H1 (cell line): Measurements from ENCODE around the gene COL6A2. TPM values are rescaled to one million over a fixed set of nuclear protein-coding genes. Genes with fewer than 3 reads are reported as not detected.

Source experiments
- CTCF ChIA-PET: fragments of 300-600 bp; sonication (Branson Sonifier 250); formaldehyde crosslinking; loops from one replicate; lab custom pipeline; 2021; ENCODE audit not compliant: partially characterized antibody; lab: Charles Lee
- POLR2A ChIA-PET: fragments of 300-600 bp; sonication (Branson Sonifier 250); formaldehyde crosslinking; loops from one replicate; lab custom pipeline; 2021; ENCODE audit warnings: inconsistent platforms; ENCODE audit not compliant: partially characterized antibody; lab: Charles Lee
- DNase-seq, 2 experiments: peaks; one replicate each; pipeline versions ENCODE4 v3.0.0 to v3.0.0-alpha.2; 2010 to 2022; ENCODE audit warnings: low spot score in 2 of 2, low read depth in 1 of 2, mixed read lengths in 1 of 2
- FAIRE-seq: peaks from 2 replicates; lab custom pipeline; 2011; peaks lifted over from hg19 to GRCh38; lab: Jason Lieb, UNC
- H2AFZ ChIP-seq: 2 replicates; pipeline ENCODE4 v1.8.1; 2012; ENCODE audit warnings: low read length, inconsistent platforms
- H2AK5ac ChIP-seq: 2 replicates; pipeline ENCODE4 v1.6.1; 2013; ENCODE audit warnings: low read depth, low read length
- H2BK120ac ChIP-seq: replicated peaks from 2 replicates; pipeline ENCODE3; 2013; ENCODE audit warnings: low read depth, low read length, inconsistent platforms
- H2BK12ac ChIP-seq: 2 replicates; pipeline ENCODE4 v1.6.1; 2013; ENCODE audit warnings: low read depth, low read length
- H2BK15ac ChIP-seq: 2 replicates; pipeline ENCODE4 v1.6.1; 2013; ENCODE audit warnings: low read length
- H2BK20ac ChIP-seq: 2 replicates; pipeline ENCODE4 v1.6.1; 2013; ENCODE audit warnings: low read length
- H2BK5ac ChIP-seq: 2 replicates; pipeline ENCODE4 v1.6.1; 2013; ENCODE audit warnings: low read depth, low read length
- H3K14ac ChIP-seq: 2 replicates; pipeline ENCODE4 v1.6.1; 2013; ENCODE audit warnings: inconsistent platforms; ENCODE audit not compliant: insufficient read length
- H3K18ac ChIP-seq: 2 replicates; pipeline ENCODE4 v1.6.1; 2013; ENCODE audit warnings: low read length; ENCODE audit errors: extremely low read depth
- H3K23ac ChIP-seq: 2 replicates; pipeline ENCODE4 v1.6.1; 2013; ENCODE audit warnings: inconsistent platforms; ENCODE audit not compliant: insufficient read length
- H3K23me2 ChIP-seq: 2 replicates; pipeline ENCODE4 v1.6.1; 2013; ENCODE audit warnings: low read depth, low read length
- H3K27ac ChIP-seq: 2 replicates; pipeline ENCODE4 v1.6.1; 2011; ENCODE audit warnings: low read depth, low read length, inconsistent platforms
- H3K27me3 ChIP-seq, 4 experiments: replicated peaks in 1 of 4; 1 replicate in 1 of 4; 2 replicates in 3 of 4; pipeline versions ENCODE4 v1.6.1 to v1.8.1; 2011 to 2013; ENCODE audit warnings: low read length in 3 of 4, mild to moderate bottlenecking in 3 of 4, inconsistent platforms in 2 of 4, mixed read lengths in 2 of 4, moderate library complexity in 1 of 4; ENCODE audit not compliant: control insufficient read depth in 3 of 4, insufficient read depth in 3 of 4; ENCODE audit errors: extremely low read depth in 1 of 4
- H3K36me3 ChIP-seq, 4 experiments: 2 replicates each; pipeline versions ENCODE4 v1.6.1 to v1.8.1; 2011 to 2013; ENCODE audit warnings: mild to moderate bottlenecking in 4 of 4, low read length in 3 of 4, moderate library complexity in 2 of 4, control low read depth in 1 of 4, inconsistent platforms in 1 of 4; ENCODE audit not compliant: insufficient read depth in 4 of 4, control insufficient read depth in 2 of 4
- H3K4ac ChIP-seq: replicated peaks from 2 replicates; pipeline ENCODE3; 2013; ENCODE audit warnings: low read length, low read depth, mixed read lengths, inconsistent platforms; ENCODE audit not compliant: insufficient read length
- H3K4me1 ChIP-seq, 4 experiments: replicated peaks in 1 of 4; 1 replicate in 1 of 4; 2 replicates in 3 of 4; pipeline versions ENCODE4 v1.6.1 to v1.8.1; 2011 to 2013; ENCODE audit warnings: low read length in 3 of 4, inconsistent platforms in 2 of 4, mixed read lengths in 1 of 4; ENCODE audit not compliant: insufficient read depth in 4 of 4, control insufficient read depth in 3 of 4
- H3K4me2 ChIP-seq, 2 experiments: 2 replicates each; pipeline versions ENCODE4 v1.6.1 to v1.8.1; 2011 to 2013; ENCODE audit warnings: low read depth in 2 of 2, low read length in 2 of 2, control low read depth in 1 of 2, inconsistent platforms in 1 of 2, mild to moderate bottlenecking in 1 of 2; ENCODE audit not compliant: insufficient read depth in 1 of 2
- H3K4me3 ChIP-seq, 4 experiments: fragments of 200-600, 300-600 bp in 1 of 4; sonication (generic), shearing (Covaris generic), sonication (Bioruptor Twin) in 1 of 4; 2 replicates each; pipeline versions ENCODE4 v1.5.1 to v1.8.1; 2011 to 2016; ENCODE audit warnings: low read length in 4 of 4, low read depth in 3 of 4, control low read depth in 2 of 4, inconsistent platforms in 2 of 4, mild to moderate bottlenecking in 2 of 4, mixed read lengths in 1 of 4, moderate library complexity in 1 of 4; ENCODE audit not compliant: insufficient read depth in 2 of 4; ENCODE audit errors: extremely low read depth in 1 of 4
- H3K56ac ChIP-seq: replicated peaks from 2 replicates; pipeline ENCODE3; 2013; ENCODE audit warnings: low read depth, mild to moderate bottlenecking, mixed read lengths, low read length, inconsistent platforms; ENCODE audit not compliant: insufficient read length
- H3K79me1 ChIP-seq: 2 replicates; pipeline ENCODE4 v1.6.1; 2013; ENCODE audit warnings: low read depth, low read length, control low read depth
- H3K79me2 ChIP-seq, 2 experiments: 2 replicates each; pipeline versions ENCODE4 v1.6.1 to v1.8.1; 2012 to 2013; ENCODE audit warnings: low read length in 2 of 2, mild to moderate bottlenecking in 2 of 2, inconsistent platforms in 1 of 2; ENCODE audit not compliant: insufficient read depth in 2 of 2, control insufficient read depth in 1 of 2
- H3K9ac ChIP-seq, 4 experiments: replicated peaks in 1 of 4; 1 replicate in 1 of 4; 2 replicates in 3 of 4; pipeline versions ENCODE4 v1.6.1 to v1.8.1; 2011 to 2013; ENCODE audit warnings: low read depth in 3 of 4, low read length in 3 of 4, control low read depth in 2 of 4, mild to moderate bottlenecking in 2 of 4, moderate library complexity in 2 of 4, inconsistent platforms in 1 of 4; ENCODE audit errors: extremely low read depth in 1 of 4
- H3K9me3 ChIP-seq, 2 experiments: 2 replicates each; pipeline versions ENCODE4 v1.6.1 to v1.8.1; 2012 to 2013; ENCODE audit warnings: mild to moderate bottlenecking in 2 of 2, moderate library complexity in 2 of 2, control low read depth in 1 of 2, inconsistent platforms in 1 of 2, low read depth in 1 of 2, low read length in 1 of 2, mixed read lengths in 1 of 2; ENCODE audit not compliant: insufficient read depth in 2 of 2
- H4K20me1 ChIP-seq, 2 experiments: replicated peaks in 1 of 2; 2 replicates each; pipeline versions ENCODE3 to v1.8.1; 2011 to 2013; ENCODE audit warnings: inconsistent platforms in 2 of 2, low read length in 2 of 2, mild to moderate bottlenecking in 1 of 2; ENCODE audit not compliant: insufficient read depth in 2 of 2, control insufficient read depth in 1 of 2
- H4K5ac ChIP-seq: 2 replicates; pipeline ENCODE4 v1.6.1; 2013; ENCODE audit warnings: low read length, low read depth, mixed read lengths, inconsistent platforms; ENCODE audit not compliant: insufficient read length
- H4K8ac ChIP-seq: 2 replicates; pipeline ENCODE4 v1.8.0; 2013; ENCODE audit warnings: mild to moderate bottlenecking, moderate library complexity, low read length, inconsistent platforms; ENCODE audit not compliant: insufficient read depth; ENCODE audit errors: extremely low read depth
- H4K91ac ChIP-seq: replicated peaks from 2 replicates; pipeline ENCODE3; 2013; ENCODE audit warnings: low read length, mixed read lengths, inconsistent platforms; ENCODE audit not compliant: insufficient read length
- BCL11A ChIP-seq, 2 experiments: IDR thresholded peaks; one replicate each; pipeline ENCODE4 v1.6.1; 2011; ENCODE audit warnings: low read depth in 2 of 2, low read length in 2 of 2, mild to moderate bottlenecking in 2 of 2
- CEBPB ChIP-seq: IDR thresholded peaks from 2 replicates; pipeline ENCODE4 v1.6.1; 2012; ENCODE audit warnings: low read depth, low read length
- HDAC6 ChIP-seq: IDR thresholded peaks from one replicate; pipeline ENCODE4 v1.7.1; 2012; ENCODE audit warnings: low read depth, mild to moderate bottlenecking, inconsistent platforms, low read length, moderate library complexity
- JUN ChIP-seq: IDR thresholded peaks from 2 replicates; pipeline ENCODE4 v1.6.1; 2011; ENCODE audit warnings: low read depth, mild to moderate bottlenecking, improper control_type of control experiment, low read length
- KDM5A ChIP-seq: fragments of 200-600 bp; IDR thresholded peaks from 2 replicates; pipeline ENCODE4 v1.7.1; 2012; ENCODE audit warnings: mild to moderate bottlenecking, low read length, inconsistent platforms, mixed read lengths
- NANOG ChIP-seq: IDR thresholded peaks from 2 replicates; pipeline ENCODE4 v1.6.1; 2011; ENCODE audit warnings: low read length, low read depth, mild to moderate bottlenecking, inconsistent platforms; ENCODE audit not compliant: insufficient read depth, poor library complexity, severe bottlenecking
- RNF2 ChIP-seq: fragments of 200-900, 300-1000 bp; sonication (generic); IDR thresholded peaks from 2 replicates; pipeline ENCODE4 v1.7.1; 2016; ENCODE audit warnings: borderline replicate concordance, low read depth, mild to moderate bottlenecking, antibody characterized with exemption, low read length; ENCODE audit not compliant: poor library complexity, severe bottlenecking; ENCODE audit errors: missing control alignments
- RXRA ChIP-seq: IDR thresholded peaks from 2 replicates; pipeline ENCODE4 v1.6.1; 2011; ENCODE audit warnings: low read depth, mild to moderate bottlenecking, low read length, moderate library complexity; ENCODE audit not compliant: insufficient read depth
- SIN3A ChIP-seq, 2 experiments: IDR thresholded peaks in 1 of 2; conservative IDR thresholded peaks in 1 of 2; 2 replicates each; pipeline ENCODE4 v1.6.1; 2011 to 2012; ENCODE audit warnings: low read length in 2 of 2, improper control_type of control experiment in 1 of 2, low read depth in 1 of 2, mild to moderate bottlenecking in 1 of 2
- SP4 ChIP-seq: IDR thresholded peaks from 2 replicates; pipeline ENCODE4 v1.6.1; 2012; ENCODE audit warnings: low read length, inconsistent platforms
- TAF1 ChIP-seq: IDR thresholded peaks from 2 replicates; pipeline ENCODE4 v1.6.1; 2011; ENCODE audit warnings: mild to moderate bottlenecking, low read depth, low read length
- TCF12 ChIP-seq: IDR thresholded peaks from 2 replicates; pipeline ENCODE4 v1.6.1; 2011; ENCODE audit warnings: low read depth, mild to moderate bottlenecking, low read length
- WGBS, 2 experiments: shearing (Covaris generic) in 1 of 2; methylation state at CpG; one replicate each; pipeline versions ENCODE4 v1.1.6 to v1.1.7; 2013 to 2015; ENCODE audit warnings: low lambda C conversion rate in 2 of 2, mixed read lengths in 2 of 2, inconsistent platforms in 1 of 2, low coverage in 1 of 2, missing lambda C conversion rate in 1 of 2; ENCODE audit not compliant: insufficient replicate concordance in 2 of 2, insufficient coverage in 1 of 2, insufficient read length in 1 of 2; ENCODE audit errors: extremely low coverage in 1 of 2, missing lambda C conversion rate in 1 of 2; 5-methylcytosine and 5-hydroxymethylcytosine counted together
- polyA plus RNA-seq, 7 experiments: library from polyadenylated mRNA; depleted of rRNA in 3 of 7; stranded (reverse) in 5 of 7; unstranded in 2 of 7; fragments of >200 nt in 5 of 7; fragments of 200-250 nt in 2 of 7; gene quantifications; 1 replicate in 5 of 7; 2 replicates in 1 of 7; 4 replicates in 1 of 7; pipeline versions ENCODE4 v1.2.1 to v1.2.3, GENCODE V29; 2011 to 2013; ENCODE audit warnings: missing spikeins in 2 of 7, mixed read lengths in 2 of 7
- total RNA-seq: library from RNA; stranded (reverse); fragmentation: NEBNext Ultra II Directional; extraction: Animal tissue kit (Norgen Biotek cat#: 25700); gene quantifications from 2 replicates; pipeline ENCODE4 v1.2.1, GENCODE V29; 2021

COL6A2 gene
- total and polyA plus RNA-seq, 2 of the 8 experiments (the other 6 are each of a cell fraction or from before 2014, with no cell fraction given): 60.1 to 62.7 TPM

DNA sequence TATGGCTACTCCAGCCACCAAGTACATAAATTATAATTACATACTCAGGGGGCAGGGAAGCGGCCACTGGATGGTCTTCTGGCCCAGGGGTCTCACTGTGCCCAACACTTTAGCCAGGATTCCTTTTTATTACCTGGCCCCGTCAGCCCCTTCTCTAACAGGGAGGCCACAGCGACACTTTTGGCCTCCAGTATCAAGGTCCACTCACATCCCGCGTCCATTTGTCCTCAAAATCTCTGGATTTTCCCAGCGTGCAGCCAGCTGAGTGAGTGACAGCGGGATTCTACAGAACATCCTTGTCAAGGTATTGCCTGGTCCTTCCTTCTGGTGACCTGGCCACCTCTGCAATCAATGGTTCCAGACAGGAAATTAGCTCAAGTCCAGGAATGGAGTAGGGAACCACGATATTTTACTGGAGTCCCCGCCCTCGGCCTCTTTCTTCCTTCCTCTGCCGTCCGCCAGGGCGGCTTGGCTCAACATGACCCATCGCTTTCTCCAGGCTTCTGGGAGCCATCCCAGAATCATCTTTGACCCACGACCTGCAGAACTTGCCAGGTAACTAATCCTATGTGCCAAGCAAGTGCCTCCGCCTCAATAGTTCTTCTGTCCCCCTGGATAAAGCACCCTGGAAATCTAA, 2.7 kb upstream of the COL6A2 start:
- no peak overlapping the region for H2BK120ac ChIP-seq
- H2AK5ac ChIP-seq: no peak overlapping the region
- H2BK20ac ChIP-seq: no peak overlapping the region
- DNase-seq (no peak), FAIRE-seq (no peak)
- H3K27ac ChIP-seq: no peak overlapping the region
- H4K20me1 ChIP-seq: peaks cover 0 to 11% of the 10 kb centered on the region in 2 experiments
- no peak overlapping the region for H2BK15ac ChIP-seq
- H3K4ac ChIP-seq: no peak overlapping the region
- peaks cover 0 to 4% (median 0%) of the 10 kb centered on the region in 4 experiments; a peak in 2 of 7 replicates for H3K4me1 ChIP-seq
- no peak overlapping the region for H2BK5ac ChIP-seq
- H3K27me3 ChIP-seq: peaks cover 0 to 14% (median 9%) of the 10 kb centered on the region in 4 experiments; a peak in 6 of 7 replicates
- no peak overlapping the region for H3K56ac ChIP-seq
- no peak overlapping the region for H4K91ac ChIP-seq
- H2BK12ac ChIP-seq: no peak overlapping the region
- no peak overlapping the region for H3K4me2 ChIP-seq
- H3K14ac ChIP-seq: no peak overlapping the region
- TF ChIP-seq SIN3A (conservative IDR thresholded peaks at IDR 0.05 in 1 of 2, IDR thresholded peaks at IDR 0.05 in 1 of 2; ENCODE audit: low read depth in 1 of 2, low read length in 2 of 2) (no peak), TCF12 (no peak), TAF1 (no peak), RXRA (no peak), CEBPB (no peak), SP4 (no peak), HDAC6 (no peak), BCL11A (IDR thresholded peaks at IDR 0.05; ENCODE audit: low read depth in 2 of 2, low read length in 2 of 2) (no peak), RNF2 (no peak), NANOG (no peak), JUN (no peak), KDM5A (no peak)
- no peak overlapping the region for H4K5ac ChIP-seq
- no peak overlapping the region for H4K8ac ChIP-seq
- H3K18ac ChIP-seq: no peak overlapping the region
- H2AFZ ChIP-seq: no peak overlapping the region
- H3K23ac ChIP-seq: no peak overlapping the region
- H3K9ac ChIP-seq: no peak overlapping the region
- peaks cover 4% of the 10 kb centered on the region; the same call in 1 of the 2 replicates for H3K79me1 ChIP-seq
- H3K9me3 ChIP-seq: peaks cover 16 to 30% of the 10 kb centered on the region in 2 experiments
- H3K23me2 ChIP-seq: peaks cover 15% of the 10 kb centered on the region; the same call in 1 of the 2 replicates
- POLR2A ChIA-PET: no interaction called here
- no peaks in the 10 kb centered on the region for H3K79me2 ChIP-seq
- H3K4me3 ChIP-seq: no peak overlapping the region
- 88% methylated on average over 16 of the region's 16 CpGs; no CpG with 5 or more reads in 1 of the 2 experiments for WGBS, 2 experiments
- CTCF ChIA-PET: no interaction called here
- no peaks in the 10 kb centered on the region for H3K36me3 ChIP-seq
